H1 (cell line): ENCODE measurements around the gene TTC23. TPM values are rescaled to one million over a fixed set of nuclear protein-coding genes. Genes with fewer than 3 reads are reported as not detected.

Experiments used
- CBX8 ChIP-seq: fragments of 300-800, 300-1000 bp; sonication (generic); IDR thresholded peaks from 2 replicates; pipeline ENCODE4 v1.7.1; 2016; ENCODE audit warnings: low read depth, low read length, borderline replicate concordance
- CHD1 ChIP-seq: IDR thresholded peaks from 2 replicates; pipeline ENCODE4 v1.6.1; 2012; ENCODE audit warnings: low read depth, low read length, improper control_type of control experiment
- CREB1 ChIP-seq: IDR thresholded peaks from 2 replicates; pipeline ENCODE4 v1.6.1; 2012; ENCODE audit warnings: inconsistent platforms
- polyA plus RNA-seq, 7 experiments: library from polyadenylated mRNA; depleted of rRNA in 3 of 7; stranded (reverse) in 5 of 7; unstranded in 2 of 7; fragments of >200 nt in 5 of 7; fragments of 200-250 nt in 2 of 7; gene quantifications; 1 replicate in 5 of 7; 2 replicates in 1 of 7; 4 replicates in 1 of 7; pipeline versions ENCODE4 v1.2.1 to v1.2.3, GENCODE V29; 2011 to 2013; ENCODE audit warnings: missing spikeins in 2 of 7, mixed read lengths in 2 of 7
- total RNA-seq: library from RNA; stranded (reverse); fragmentation: NEBNext Ultra II Directional; extraction: Animal tissue kit (Norgen Biotek cat#: 25700); gene quantifications from 2 replicates; pipeline ENCODE4 v1.2.1, GENCODE V29; 2021

Gene TTC23
- total and polyA plus RNA-seq, 2 of the 8 experiments (the other 6 are each of a cell fraction or from before 2014, with no cell fraction given): 4.8 to 23.0 TPM

- TF ChIP-seq CHD1: no peak
- TF ChIP-seq CBX8: no peak
- TF ChIP-seq CREB1: no peak
These were observed 114.2 kb downstream of the TTC23 start (continued) for GRCh38 chr15:99135194-99135593.
